GM10847 (cell line): ENCODE data around the gene ZNF263.

Experiments
- POLR2A ChIP-seq: IDR thresholded peaks from 2 replicates; pipeline ENCODE4 v1.6.1; 2011; ENCODE audit not compliant: insufficient read length; ENCODE audit errors: extremely low read depth

ZNF263 gene

DNA sequence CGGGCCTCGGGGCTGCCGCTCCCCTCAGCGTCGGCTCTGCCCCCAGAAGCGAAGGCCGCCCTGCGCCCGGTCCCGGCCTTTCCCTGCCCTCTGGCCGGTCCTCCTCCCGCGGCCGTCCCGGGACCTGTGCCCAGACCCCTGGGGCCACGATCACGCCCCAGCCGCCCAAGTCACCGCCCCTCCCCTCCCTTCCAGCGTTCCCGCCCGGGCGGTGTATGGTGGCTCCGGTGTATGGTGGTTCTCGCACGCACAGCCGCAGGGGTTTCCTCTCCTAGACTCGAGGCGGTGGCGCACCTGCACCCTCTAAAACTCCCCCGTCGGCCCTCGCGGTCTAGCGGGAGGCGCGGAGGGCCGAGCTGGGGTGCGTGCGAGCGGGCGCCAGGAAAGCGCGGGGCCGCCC is 11.9 kb downstream of the ZNF263 start:
- TF ChIP-seq POLR2A: no peak

GRCh38 chr16:3295783-3296182 is 12.5 kb downstream of the ZNF263 start:
- TF ChIP-seq POLR2A: no peak

DNA sequence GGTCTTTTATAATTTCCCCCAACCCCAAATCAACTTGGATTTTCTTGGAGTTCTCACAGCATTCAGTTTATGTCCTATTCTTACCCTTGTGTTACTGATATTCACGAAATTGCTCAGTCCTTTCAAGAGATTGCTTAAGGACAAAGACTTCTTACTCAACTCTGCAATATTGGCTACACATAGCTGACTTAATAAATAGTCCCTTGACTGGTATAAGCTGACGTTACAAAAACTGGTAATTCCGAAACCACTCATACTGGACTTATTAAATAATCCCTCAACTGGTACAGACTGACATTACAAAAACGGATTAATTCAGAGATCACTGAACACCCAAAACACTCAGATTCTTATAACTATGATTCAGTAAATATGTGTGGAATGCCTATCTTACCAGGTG is 21.1 kb downstream of the ZNF263 start:
- no peak for TF ChIP-seq POLR2A

GRCh38 chr16:3305109-3306068 is 22.1 kb downstream of the ZNF263 start, which contains the start of the genes TIGD7 and ZNF75A:
TSS of gene TIGD7 (minus strand) at chr16:3305430. CDS start at chr16:3300614, 4,816 bp downstream.
TSS of gene ZNF75A (plus strand) at chr16:3305497. CDS start at chr16:3308429, 2,932 bp downstream.
- TF ChIP-seq POLR2A: peak; percentile 95

GRCh38 chr16:3306078-3306477 is 22.8 kb downstream of the ZNF263 start:
- TF ChIP-seq POLR2A: no peak

DNA sequence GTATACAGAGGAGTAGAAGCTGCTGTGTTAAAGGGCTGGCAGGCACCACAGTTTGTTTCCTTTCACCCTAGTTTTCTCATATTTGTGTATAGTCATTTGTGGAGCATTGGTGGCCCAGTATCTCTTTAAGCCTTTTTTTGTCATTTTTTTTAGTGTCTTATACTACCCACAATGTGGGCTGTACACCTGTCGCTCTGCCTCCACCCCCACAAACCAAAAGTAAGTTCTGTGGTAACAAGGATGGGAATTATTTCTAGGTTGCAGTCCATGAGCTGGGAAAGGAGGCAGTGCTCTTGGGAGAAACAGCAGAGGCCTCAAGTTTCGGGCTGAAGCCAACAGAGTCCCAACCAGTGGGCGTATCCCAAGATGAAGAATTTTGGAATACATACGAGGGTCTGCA is 28.2 kb downstream of the ZNF263 start:
- no peak for TF ChIP-seq POLR2A

GRCh38 chr16:3317315-3317999 is 34.2 kb downstream of the ZNF263 start:
- no peak for TF ChIP-seq POLR2A

GRCh38 chr16:3321816-3322215 is 38.5 kb downstream of the ZNF263 start:
- no peak for TF ChIP-seq POLR2A

DNA sequence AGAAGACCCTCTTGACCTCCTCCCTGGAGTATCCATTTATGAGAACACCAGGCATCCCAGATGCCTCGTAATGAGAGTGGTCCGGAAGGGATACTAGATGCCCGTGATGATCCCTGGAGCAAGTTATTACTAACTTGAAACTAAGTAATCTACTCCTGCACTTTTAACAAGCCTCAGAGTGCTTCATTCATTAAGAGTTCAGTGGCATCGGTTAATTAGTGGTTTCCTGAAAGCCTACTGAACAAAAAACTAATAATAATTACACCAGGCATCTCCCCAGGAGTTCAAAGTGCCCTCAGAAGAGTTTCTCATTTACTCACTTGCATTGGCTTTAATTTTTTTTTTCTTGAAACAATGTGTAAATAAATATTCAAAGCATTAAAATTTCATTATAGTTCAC is 44.2 kb downstream of the ZNF263 start:
- TF ChIP-seq POLR2A: no peak

GRCh38 chr16:3328104-3328503 is 44.8 kb downstream of the ZNF263 start:
- no peak for TF ChIP-seq POLR2A

DNA sequence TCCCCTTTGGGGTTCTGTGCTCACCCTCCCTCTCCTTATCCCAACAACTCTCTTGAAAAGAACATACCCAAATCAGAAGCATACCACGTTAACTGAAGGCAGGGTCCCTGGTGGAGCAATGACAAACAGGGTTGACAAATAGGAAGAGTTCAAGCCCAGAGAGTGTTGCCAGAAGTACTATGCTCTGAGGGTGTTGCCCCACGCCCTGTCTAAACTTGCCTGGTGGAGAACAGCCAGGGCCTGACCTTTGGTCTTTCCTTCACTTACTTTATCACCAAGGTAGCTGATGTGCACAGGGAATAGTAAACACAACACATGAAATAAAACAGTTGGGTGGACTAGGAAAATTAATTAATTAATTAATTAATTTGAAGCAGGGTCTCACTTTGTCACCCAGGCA is 45.4 kb downstream of the ZNF263 start:
- TF ChIP-seq POLR2A: no peak
